NK-92 (cell line): ENCODE data around the gene STT3A.
"Not testable (repeated sequence)": the region's sequence is repeated elsewhere in the genome, so short reads cannot be mapped to it uniquely, and the experiment has no call there.

Experiments used
- DNase-seq: peaks from one replicate; lab custom pipeline; 2025; ENCODE audit not compliant: unreplicated experiment; lab: John Stamatoyannopoulos, UW

Gene STT3A

GRCh38 chr11:125592305-125593113 is at the start of gene STT3A:
Gene STT3A, plus strand, starts transcription at chr11:125592852. Its CDS starts 3,064 bp downstream, at chr11:125595916.
- DNase-seq = peak; percentile 89

GRCh38 chr11:125550780-125551179 is 41.9 kb upstream of the STT3A start:
- DNase-seq = no peak

- DNase-seq = no peak
Observed at GRCh38 chr11:125551835-125552342, 40.8 kb upstream of the STT3A start.

- no peak for DNase-seq
Observed at GRCh38 chr11:125552927-125553326, 39.7 kb upstream of the STT3A start.

- DNase-seq = no peak
Observed at GRCh38 chr11:125553357-125553756, 39.3 kb upstream of the STT3A start.

GRCh38 chr11:125554038-125554437 is 38.6 kb upstream of the STT3A start:
- no peak for DNase-seq

GRCh38 chr11:125559888-125560287 is 32.8 kb upstream of the STT3A start:
- DNase-seq = no peak

- no peak for DNase-seq
Observed at GRCh38 chr11:125561924-125562323, 30.7 kb upstream of the STT3A start.

GRCh38 chr11:125562430-125562829 is 30.2 kb upstream of the STT3A start:
- no peak for DNase-seq

- no peak for DNase-seq
Observed at GRCh38 chr11:125564357-125564756, 28.3 kb upstream of the STT3A start.

- DNase-seq = no peak
Observed at GRCh38 chr11:125566235-125566634, 26.4 kb upstream of the STT3A start.

GRCh38 chr11:125568970-125569914 is 23.4 kb upstream of the STT3A start, which contains the start of gene EI24:
Gene EI24, plus strand, starts transcription at chr11:125569477. Its CDS starts 3,051 bp downstream, at chr11:125572528.
- peak; percentile 18 for DNase-seq

GRCh38 chr11:125569915-125570621 is 22.6 kb upstream of the STT3A start:
- no peak for DNase-seq

- no peak for DNase-seq
Observed at GRCh38 chr11:125570952-125571351, 21.7 kb upstream of the STT3A start.

GRCh38 chr11:125572916-125573315 is 19.7 kb upstream of the STT3A start:
- DNase-seq = no peak

GRCh38 chr11:125577181-125577580 is 15.5 kb upstream of the STT3A start:
- DNase-seq = not testable (repeated sequence)

- DNase-seq = no peak
Observed at GRCh38 chr11:125578783-125579182, 13.9 kb upstream of the STT3A start.

- no peak for DNase-seq
Observed at GRCh38 chr11:125579811-125580210, 12.8 kb upstream of the STT3A start.

- no peak for DNase-seq
Observed at GRCh38 chr11:125583496-125583895, 9.2 kb upstream of the STT3A start.

GRCh38 chr11:125585487-125585886 is 7.2 kb upstream of the STT3A start:
- no peak for DNase-seq

GRCh38 chr11:125586623-125587022 is 6.0 kb upstream of the STT3A start:
- no peak for DNase-seq
